Myocyte (in vitro differentiated cells): ENCODE data around the gene MNAT1. TPM values are rescaled to one million over a fixed set of nuclear protein-coding genes. Genes with fewer than 3 reads are reported as not detected.

Source experiments
- total RNA-seq: library from RNA; depleted of rRNA; stranded (reverse); fragments of >200 nt; gene quantifications from 2 replicates; pipeline ENCODE4 v1.2.3, GENCODE V29; 2014

Gene MNAT1
- total RNA-seq, 1 donor from 2014 or later, result 88.6 TPM

Other genes starting within 250 kb of the MNAT1 start
- 2.1 and 2.2 TPM in 2 replicates for gene C14orf39, start 248.7 kb upstream of the MNAT1 start, total RNA-seq
- gene SIX6, start 225.6 kb upstream of the MNAT1 start, total RNA-seq, result 0.08 TPM in 1 of 2 replicates, not detected in the other
- gene SIX1, start 85.3 kb upstream of the MNAT1 start, total RNA-seq, result 96.6 and 118 TPM in 2 replicates
- 49.9 and 62.6 TPM in 2 replicates for gene SIX4, start 10.4 kb upstream of the MNAT1 start, total RNA-seq
- gene TRMT5, start 246.3 kb downstream of the MNAT1 start, total RNA-seq, result 15.6 and 24.5 TPM in 2 replicates
- 60.1 and 71.5 TPM in 2 replicates for gene SLC38A6, start 246.5 kb downstream of the MNAT1 start, total RNA-seq